Activated naive CD4-positive, alpha-beta T cell treated with anti-CD3 and anti-CD28 coated beads, Interleukin-2, amount 10 ng/mL, durations not matched to agents 7 days and 5 days (primary cell): Measurements from ENCODE around the gene CNP.
"Not testable (repeated sequence)": the region's sequence is repeated elsewhere in the genome, so short reads cannot be mapped to it uniquely, and the experiment has no call there.

Experiments
- CTCF ChIA-PET: fragments of 350-600 bp; sonication (Branson Sonifier 250); formaldehyde crosslinking; loops from one replicate; lab custom pipeline; 2021; ENCODE audit warnings: antibody characterized with exemption; lab: Charles Lee
- DNase-seq: peaks from one replicate; pipeline ENCODE4 v3.0.0-alpha.2; 2020
- H3K27ac Mint-ChIP-seq: one replicate; pipeline ENCODE4 v1.8.0; 2021; ENCODE audit warnings: mild to moderate bottlenecking, moderate library complexity, mixed read lengths
- H3K27me3 Mint-ChIP-seq: one replicate; pipeline ENCODE4 v1.8.0; 2021; ENCODE audit warnings: mild to moderate bottlenecking, mixed read lengths
- H3K36me3 Mint-ChIP-seq: one replicate; pipeline ENCODE4 v1.8.0; 2021; ENCODE audit warnings: mixed read lengths
- H3K4me1 Mint-ChIP-seq: one replicate; pipeline ENCODE4 v1.8.0; 2021; ENCODE audit warnings: mixed read lengths
- H3K4me3 Mint-ChIP-seq: one replicate; pipeline ENCODE4 v1.8.0; 2021; ENCODE audit warnings: mild to moderate bottlenecking, moderate library complexity, mixed read lengths
- H3K9me3 Mint-ChIP-seq: one replicate; pipeline ENCODE4 v1.8.0; 2021; ENCODE audit warnings: mixed read lengths

The CNP gene

DNA sequence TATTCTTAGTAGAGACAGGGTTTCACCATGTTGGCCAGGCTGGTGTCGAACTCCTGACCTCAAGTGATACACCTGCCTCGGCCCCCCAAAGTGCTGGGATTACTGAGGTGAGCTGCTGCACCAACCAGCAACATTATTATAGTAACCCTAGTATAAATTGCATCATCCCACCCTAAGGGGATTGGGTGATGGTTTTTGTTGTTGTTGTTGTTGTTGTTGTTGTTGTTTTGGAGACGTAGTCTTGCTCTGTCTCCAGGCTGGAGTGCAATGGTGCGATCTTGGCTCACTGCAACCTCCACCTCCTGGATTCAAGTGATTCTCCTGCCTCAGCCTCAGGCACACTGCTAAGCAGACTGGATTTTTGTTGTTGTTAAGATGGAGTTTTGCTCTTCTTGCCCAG is 34.9 kb upstream of the CNP start:
- Mint-ChIP-seq H3K27ac (peak overlapping the region; percentile 58), H3K4me1 (peaks cover 54% of the 10 kb centered on the region)
- H3K9me3 Mint-ChIP-seq, H3K27me3 Mint-ChIP-seq, H3K36me3 Mint-ChIP-seq, CTCF ChIA-PET, H3K4me3 Mint-ChIP-seq, DNase-seq: not testable (repeated sequence)

DNA sequence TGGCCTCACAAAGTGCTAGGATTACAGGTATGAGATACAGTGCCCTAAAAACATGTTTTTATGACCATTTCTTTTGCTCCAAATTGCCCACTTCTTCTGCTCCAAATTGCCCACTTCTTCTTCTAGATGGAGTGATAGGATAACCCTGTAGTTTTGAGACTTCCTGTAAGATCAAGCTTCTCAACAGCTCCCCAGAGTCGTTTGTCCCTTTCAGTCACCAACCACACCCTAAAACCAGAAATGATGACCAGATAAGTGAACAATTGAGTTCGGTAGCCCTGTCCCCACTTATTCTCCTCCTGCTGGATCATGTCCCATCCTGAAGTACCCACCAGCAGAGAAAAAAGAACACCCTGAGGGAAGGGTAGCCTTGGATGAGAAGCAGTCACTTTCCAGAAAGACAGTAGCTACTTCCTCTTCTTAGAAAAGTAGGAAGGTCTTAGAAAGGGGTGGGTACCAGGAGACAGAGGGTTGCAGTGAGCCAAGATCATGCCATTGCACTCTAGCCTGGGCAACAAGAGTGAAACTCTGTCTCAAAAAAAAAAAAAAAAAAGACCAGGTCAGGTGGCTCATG is 33.7 kb upstream of the CNP start:
- H3K27ac Mint-ChIP-seq, result peak overlapping the region; percentile 89
- H3K4me3 Mint-ChIP-seq, result peak overlapping the region; percentile 46
- no peaks in the 10 kb centered on the region for H3K9me3 Mint-ChIP-seq
- DNase-seq, result no peak
- H3K36me3 Mint-ChIP-seq, result peaks cover 6% of the 10 kb centered on the region
- H3K4me1 Mint-ChIP-seq, result peaks cover 52% of the 10 kb centered on the region
- CTCF ChIA-PET, result interaction anchor here (1.0 to 3.5 kb wide), 2 partner anchors 30 to 178 kb away, joined by 3 to 12 read pairs; no protein-coding TSS in a partner anchor
- H3K27me3 Mint-ChIP-seq, result no peaks in the 10 kb centered on the region

DNA sequence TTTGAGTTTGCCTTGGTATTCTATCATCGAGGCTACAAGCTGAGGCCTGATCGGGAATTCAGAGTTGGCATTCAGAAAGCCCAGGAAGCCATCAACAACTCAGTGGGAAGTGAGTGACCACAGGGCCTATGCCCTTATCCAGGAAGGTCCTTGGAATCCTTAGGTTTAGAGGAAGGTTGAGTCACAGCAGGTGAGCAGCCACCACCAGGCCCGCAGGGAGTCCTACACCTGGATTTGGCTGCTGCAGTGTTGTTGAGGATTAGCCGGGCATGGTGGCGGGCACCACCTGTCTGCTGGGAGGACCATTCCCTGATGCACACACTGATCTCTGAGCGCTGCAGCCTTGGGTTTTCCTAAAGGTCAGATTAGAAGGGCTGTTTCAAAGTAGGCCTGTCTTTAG is 31.0 kb upstream of the CNP start:
- Mint-ChIP-seq H3K27me3 (peaks cover 17% of the 10 kb centered on the region), H3K4me1 (peaks cover 34% of the 10 kb centered on the region), H3K9me3 (no peaks in the 10 kb centered on the region), H3K27ac (no peak overlapping the region), H3K36me3 (no peaks in the 10 kb centered on the region), H3K4me3 (no peak overlapping the region)
- DNase-seq, result no peak
- CTCF ChIA-PET, result interaction anchor here (1.1 to 3.5 kb wide), 2 partner anchors 11 to 27 kb away, joined by 3 to 12 read pairs; no protein-coding TSS in a partner anchor

DNA sequence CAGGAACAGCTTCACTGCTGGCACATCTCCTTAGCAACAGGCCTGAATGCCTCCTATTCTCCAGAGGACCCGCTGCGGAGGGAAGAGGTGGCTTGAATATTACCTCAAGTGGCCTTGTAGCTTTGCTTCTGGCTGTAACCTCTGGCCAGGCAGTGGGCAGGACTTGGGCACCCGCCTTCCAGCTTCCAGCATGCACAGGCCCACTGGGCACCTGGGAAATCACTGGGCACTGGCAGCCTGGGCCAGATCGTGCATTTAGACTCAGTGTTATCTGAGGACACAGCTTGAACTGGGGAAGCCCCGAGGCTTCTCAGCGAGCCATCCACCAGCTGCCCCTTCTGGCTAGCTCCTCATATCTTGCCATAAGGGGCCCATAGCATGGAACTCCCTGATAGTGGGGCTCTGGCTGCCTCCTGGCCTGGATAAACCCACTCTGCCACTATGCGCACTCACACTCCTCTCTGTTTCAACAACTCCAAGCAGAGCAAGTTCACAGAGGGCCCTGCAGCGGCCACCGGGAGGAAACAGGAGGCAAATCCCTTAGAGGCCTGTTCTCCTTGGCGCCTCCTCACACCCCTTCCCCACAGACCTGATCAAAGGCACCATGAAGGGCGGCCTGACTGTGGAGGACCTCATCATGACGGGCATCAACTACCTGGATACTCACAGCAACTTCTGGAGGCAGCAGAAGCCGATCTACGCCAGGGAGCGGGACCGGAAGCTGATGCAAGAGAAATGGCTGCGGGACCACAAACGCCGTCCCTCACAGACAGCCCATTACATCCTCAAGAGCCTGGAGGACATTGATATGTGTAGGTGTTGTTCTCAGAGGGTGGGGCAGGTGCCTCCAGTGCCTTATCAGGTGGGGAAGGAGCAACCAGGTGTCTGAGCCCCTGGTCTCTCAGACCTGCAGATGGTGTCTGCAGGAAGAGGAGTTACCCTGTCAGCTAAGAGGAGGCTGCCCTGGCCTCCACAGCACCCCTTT is 28.3 kb upstream of the CNP start:
- H3K27me3 Mint-ChIP-seq, result peaks cover 23% of the 10 kb centered on the region
- H3K4me1 Mint-ChIP-seq, result peaks cover 9% of the 10 kb centered on the region
- no peak for DNase-seq
- no peaks in the 10 kb centered on the region for H3K9me3 Mint-ChIP-seq
- CTCF ChIA-PET, result interaction anchor here (0.8 to 1.2 kb wide), 2 partner anchors 8 to 26 kb away, joined by 3 to 4 read pairs; partner anchors contain the start of gene ODAD4
- H3K27ac Mint-ChIP-seq, result no peak overlapping the region
- no peaks in the 10 kb centered on the region for H3K36me3 Mint-ChIP-seq
- no peak overlapping the region for H3K4me3 Mint-ChIP-seq

DNA sequence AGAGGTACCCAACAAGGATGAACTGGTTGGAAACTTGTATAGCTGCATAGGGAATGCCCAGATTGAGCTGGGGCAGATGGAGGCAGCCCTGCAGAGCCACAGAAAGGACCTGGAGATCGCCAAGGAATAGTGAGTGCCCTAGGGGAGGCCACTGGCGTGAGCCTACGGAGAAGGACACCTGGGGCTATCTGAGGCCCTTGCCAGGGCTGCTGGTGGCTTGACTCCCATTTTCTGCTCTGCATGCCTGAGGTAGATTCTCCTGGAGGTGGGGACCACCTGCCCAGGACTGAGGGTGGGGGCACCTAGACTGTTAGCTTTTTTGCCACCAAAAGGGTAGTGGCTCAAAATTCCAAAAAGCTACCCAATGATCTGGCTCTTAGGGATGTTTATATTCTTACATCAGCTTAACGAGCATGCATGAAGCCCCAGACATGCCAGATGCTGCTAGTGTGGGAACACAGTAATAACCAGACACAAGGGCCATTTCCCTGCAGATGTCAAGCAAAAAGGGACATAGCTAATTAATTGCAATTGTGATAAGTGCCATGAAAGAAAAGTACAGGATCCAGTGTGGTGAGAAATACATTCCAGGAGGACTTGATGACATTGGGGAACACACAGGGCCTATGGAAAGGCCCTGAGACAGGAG is 27.4 kb upstream of the CNP start:
- Mint-ChIP-seq H3K4me1 (peaks cover 4% of the 10 kb centered on the region), H3K36me3 (no peaks in the 10 kb centered on the region), H3K27me3 (peaks cover 23% of the 10 kb centered on the region), H3K27ac (no peak overlapping the region), H3K9me3 (no peaks in the 10 kb centered on the region), H3K4me3 (no peak overlapping the region)
- DNase-seq, result no peak
- CTCF ChIA-PET, result interaction anchor here (0.8 to 1.2 kb wide), 2 partner anchors 9 to 25 kb away, joined by 3 to 4 read pairs; partner anchors contain the start of gene ODAD4

DNA sequence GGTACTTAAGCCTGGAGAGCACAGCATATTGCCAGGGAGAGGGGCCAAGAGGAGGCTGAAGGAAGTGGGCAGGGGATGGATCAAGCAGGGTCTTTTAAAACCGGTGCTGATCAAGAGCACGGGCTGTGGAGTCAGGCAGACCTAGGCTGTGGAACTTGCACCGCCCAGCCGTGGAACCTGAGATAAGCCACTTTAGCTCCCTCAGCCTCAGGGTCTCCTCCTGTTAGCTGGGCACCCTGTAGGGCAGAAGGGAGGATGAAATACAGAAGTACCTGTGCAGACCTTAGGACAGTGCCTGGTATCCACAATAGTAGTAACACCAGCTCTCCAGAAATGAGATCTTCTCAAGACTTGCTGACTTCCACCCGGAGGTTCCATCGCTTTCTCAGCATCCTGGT is 26.9 kb upstream of the CNP start:
- Mint-ChIP-seq H3K27me3 (peaks cover 23% of the 10 kb centered on the region), H3K36me3 (no peaks in the 10 kb centered on the region), H3K9me3 (no peaks in the 10 kb centered on the region), H3K27ac (no peak overlapping the region), H3K4me3 (no peak overlapping the region), H3K4me1 (peaks cover 1% of the 10 kb centered on the region)
- CTCF ChIA-PET, result interaction anchor here (1.2 kb wide), 1 partner anchor 10 kb away, joined by 4 read pairs; the partner anchor contains the start of gene ODAD4
- no peak for DNase-seq

DNA sequence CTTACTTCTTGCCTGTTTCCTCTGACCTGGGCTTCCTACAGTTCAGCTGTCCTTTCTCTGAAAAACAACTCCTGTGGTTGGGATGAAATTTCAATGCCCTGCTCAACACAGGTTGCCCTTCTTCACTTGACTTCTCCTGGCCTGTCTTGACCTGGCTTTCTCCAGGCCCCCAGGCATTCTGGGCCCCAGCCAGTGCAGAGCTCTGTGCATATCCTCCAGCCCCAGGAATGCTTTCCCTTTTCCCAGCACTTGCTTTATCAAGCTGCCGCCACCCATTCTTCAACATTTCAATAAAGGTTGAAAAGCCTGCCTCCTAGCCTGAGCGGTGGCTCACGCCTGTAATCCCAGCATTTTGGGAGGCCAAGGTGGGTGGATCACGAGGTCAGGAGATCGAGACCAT is 25.4 kb upstream of the CNP start:
- no peaks in the 10 kb centered on the region for H3K9me3 Mint-ChIP-seq
- H3K4me3 Mint-ChIP-seq, result no peak overlapping the region
- no peaks in the 10 kb centered on the region for H3K36me3 Mint-ChIP-seq
- no peak for DNase-seq
- H3K27me3 Mint-ChIP-seq, result peaks cover 23% of the 10 kb centered on the region
- H3K4me1 Mint-ChIP-seq, result no peaks in the 10 kb centered on the region
- CTCF ChIA-PET, result no interaction called here
- H3K27ac Mint-ChIP-seq, result no peak overlapping the region

DNA sequence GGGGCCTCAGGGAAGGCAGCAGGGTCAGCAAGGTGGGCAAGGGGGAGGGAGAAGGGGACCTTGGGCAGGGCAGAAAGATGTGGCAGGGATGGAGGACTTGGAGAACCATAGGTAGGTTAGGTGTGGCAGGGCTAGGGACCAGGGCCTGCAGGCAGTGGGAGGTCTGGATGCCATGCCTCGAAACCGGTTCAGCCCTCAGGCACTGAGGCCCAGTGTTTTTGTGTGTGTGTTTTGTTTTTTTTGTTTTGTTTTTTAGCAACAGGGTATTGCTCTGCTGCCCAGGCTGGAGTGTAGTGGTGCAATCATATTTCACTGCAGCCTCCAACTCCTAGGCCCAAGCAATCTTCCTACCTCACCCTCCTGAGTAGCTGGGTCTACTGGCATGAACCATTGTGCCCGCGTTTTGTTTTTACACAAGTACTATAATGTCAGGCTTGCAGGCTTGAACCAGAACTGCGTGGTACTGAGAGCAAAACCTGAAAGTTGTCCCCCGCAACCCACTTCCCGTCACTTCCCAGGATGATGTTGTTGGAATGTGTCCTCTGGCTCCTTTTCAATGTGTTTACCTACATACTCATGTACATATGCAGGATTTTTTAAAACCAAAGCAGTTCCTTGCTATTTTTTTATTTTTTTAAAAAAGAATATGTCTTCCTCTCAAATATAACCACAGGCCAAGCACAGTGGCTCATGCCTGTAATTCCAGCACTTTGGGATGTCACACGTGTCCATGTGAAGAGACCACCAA is 23.8 kb upstream of the CNP start:
- DNase-seq, result no peak
- H3K27me3 Mint-ChIP-seq, result peaks cover 23% of the 10 kb centered on the region

DNA sequence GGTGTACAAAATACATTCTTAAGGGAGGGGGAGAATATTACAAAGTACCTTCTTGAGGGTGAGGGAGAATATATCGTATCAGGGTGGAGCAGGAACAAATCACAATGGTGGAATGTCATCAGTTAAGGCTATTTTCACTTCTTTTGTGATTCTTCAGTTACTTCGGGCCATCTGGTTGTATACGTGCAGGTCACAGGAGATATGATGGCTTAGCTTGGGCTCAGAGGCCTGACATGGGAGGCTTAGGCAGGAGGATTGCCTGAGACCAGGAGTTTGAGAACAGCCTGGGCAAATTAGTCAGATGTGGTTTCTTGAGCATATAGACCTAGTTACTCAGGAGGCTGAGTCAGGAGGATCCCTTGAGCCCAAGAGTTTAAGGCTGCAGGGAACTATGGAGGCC is 23.1 kb upstream of the CNP start:
- DNase-seq, result no peak
- no peak overlapping the region for H3K4me3 Mint-ChIP-seq
- H3K27me3 Mint-ChIP-seq, result peaks cover 23% of the 10 kb centered on the region
- H3K9me3 Mint-ChIP-seq, result no peaks in the 10 kb centered on the region
- CTCF ChIA-PET, result no interaction called here
- no peaks in the 10 kb centered on the region for H3K36me3 Mint-ChIP-seq
- no peak overlapping the region for H3K27ac Mint-ChIP-seq
- H3K4me1 Mint-ChIP-seq, result no peaks in the 10 kb centered on the region

More for the DNA sequence above, 23.8 kb upstream of the CNP start:
- Mint-ChIP-seq H3K36me3 (no peaks in the 10 kb centered on the region), H3K4me3 (no peak overlapping the region), H3K27ac (no peak overlapping the region), H3K4me1 (no peaks in the 10 kb centered on the region), H3K9me3 (no peaks in the 10 kb centered on the region)
- CTCF ChIA-PET, result interaction anchor here (0.5 kb wide), 1 partner anchor 157 kb away, joined by 3 read pairs; no protein-coding TSS in a partner anchor

DNA sequence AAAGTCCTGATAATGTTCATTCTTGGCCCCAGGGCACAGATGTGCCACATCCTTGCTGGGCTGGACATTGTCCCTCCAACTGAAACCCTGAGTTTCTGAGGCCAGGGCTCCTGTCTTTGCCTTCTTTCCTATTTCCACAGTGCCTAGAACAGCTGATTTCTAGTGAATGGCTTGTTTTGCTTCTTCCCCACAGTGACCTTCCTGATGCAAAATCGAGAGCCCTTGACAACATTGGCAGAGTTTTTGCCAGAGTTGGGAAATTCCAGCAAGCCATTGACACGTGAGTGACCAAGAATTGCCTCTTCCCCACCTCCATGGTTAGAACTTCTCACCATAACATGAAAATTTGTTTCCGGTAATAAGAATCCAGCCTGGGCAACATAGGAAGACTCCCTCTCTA is 21.7 kb upstream of the CNP start:
- CTCF ChIA-PET, result no interaction called here
- Mint-ChIP-seq H3K27me3 (peaks cover 13% of the 10 kb centered on the region), H3K4me3 (no peak overlapping the region), H3K9me3 (no peaks in the 10 kb centered on the region), H3K4me1 (no peaks in the 10 kb centered on the region), H3K27ac (no peak overlapping the region), H3K36me3 (no peaks in the 10 kb centered on the region)
- DNase-seq, result no peak

DNA sequence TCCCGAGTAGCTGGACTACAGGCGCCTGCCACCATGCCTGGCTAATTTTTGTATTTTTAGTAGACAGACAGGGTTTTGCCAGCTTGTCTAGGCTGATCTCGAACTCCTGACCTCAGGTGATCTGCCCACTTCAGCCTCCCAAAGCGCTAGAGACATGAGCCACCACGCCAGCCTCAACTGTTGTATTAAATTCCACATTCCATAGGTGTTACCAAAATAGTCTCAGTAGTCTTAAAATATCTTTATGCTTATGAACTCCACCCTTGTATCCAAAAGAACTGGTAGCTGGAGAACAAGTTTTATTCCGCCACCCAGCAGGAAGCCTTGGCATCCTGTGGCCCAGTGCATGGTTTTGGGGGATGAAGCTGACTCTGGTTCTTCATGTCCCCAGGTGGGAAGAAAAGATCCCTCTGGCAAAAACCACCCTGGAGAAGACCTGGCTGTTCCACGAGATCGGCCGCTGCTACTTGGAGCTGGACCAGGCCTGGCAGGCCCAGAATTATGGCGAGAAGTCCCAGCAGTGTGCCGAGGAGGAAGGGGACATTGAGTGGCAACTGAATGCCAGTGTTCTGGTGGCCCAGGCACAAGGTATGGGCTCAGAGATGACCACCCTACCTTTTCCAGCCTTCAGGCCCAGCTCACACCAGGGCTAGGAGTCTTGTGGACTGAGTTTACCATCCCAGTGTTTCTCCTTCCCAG is 17.7 kb upstream of the CNP start:
- no peak overlapping the region for H3K4me3 Mint-ChIP-seq
- no peaks in the 10 kb centered on the region for H3K4me1 Mint-ChIP-seq
- CTCF ChIA-PET, result no interaction called here
- no peaks in the 10 kb centered on the region for H3K9me3 Mint-ChIP-seq
- no peak for DNase-seq
- H3K36me3 Mint-ChIP-seq, result no peaks in the 10 kb centered on the region
- no peak overlapping the region for H3K27ac Mint-ChIP-seq
- no peaks in the 10 kb centered on the region for H3K27me3 Mint-ChIP-seq

DNA sequence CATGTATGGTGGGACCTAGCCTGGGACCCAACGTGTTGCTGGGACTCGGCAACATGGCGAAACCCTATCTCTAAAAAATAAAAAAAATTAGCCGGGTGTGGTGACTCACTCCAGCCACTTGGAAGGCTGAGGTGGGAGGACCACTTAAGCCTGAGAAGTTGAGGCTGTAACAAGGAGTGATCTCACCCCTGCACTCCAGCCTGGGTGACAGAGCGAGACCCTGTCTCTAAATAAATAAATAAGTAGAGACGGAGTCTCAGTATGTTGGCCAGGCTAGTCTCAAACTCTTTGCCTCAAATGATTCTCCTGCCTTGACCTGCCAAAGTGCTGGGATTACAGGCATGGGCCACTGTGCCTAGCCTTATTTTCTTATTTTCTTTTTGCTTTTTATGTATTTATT is 10.1 kb upstream of the CNP start:
- H3K27me3 Mint-ChIP-seq, result peaks cover 11% of the 10 kb centered on the region
- no peaks in the 10 kb centered on the region for H3K9me3 Mint-ChIP-seq
- CTCF ChIA-PET, result no interaction called here
- no peaks in the 10 kb centered on the region for H3K4me1 Mint-ChIP-seq
- no peak for DNase-seq
- no peak overlapping the region for H3K4me3 Mint-ChIP-seq
- no peak overlapping the region for H3K27ac Mint-ChIP-seq
- no peaks in the 10 kb centered on the region for H3K36me3 Mint-ChIP-seq
